ENCODE results near the gene TTLL11. TPM values are rescaled to one million over a fixed set of nuclear protein-coding genes. Genes with fewer than 3 reads are reported as not detected.

The TTLL11 gene
- total RNA-seq, 1 experiment from 2014 or later = 1.5 TPM

DNA sequence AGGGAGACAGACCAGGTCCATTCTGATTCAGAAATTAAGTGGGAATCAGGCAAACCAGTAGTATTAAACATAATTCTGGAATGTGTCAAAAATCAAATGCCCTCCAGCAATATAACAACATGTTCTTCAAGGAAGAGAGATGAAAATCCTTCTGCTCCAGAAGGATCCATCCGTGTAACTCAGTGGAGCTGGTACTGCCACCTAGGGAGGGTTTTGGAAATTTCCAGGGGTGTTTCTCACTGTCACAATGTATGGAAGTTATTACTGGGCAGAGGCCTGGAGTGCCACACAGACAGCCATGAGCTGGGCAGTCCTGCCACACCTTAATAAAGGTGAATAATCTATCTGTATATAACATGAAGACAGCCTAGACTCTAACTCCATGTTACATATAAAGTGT lies 87.5 kb downstream of the TTLL11 start:
- Histone ChIP-seq H2BK12ac (ENCODE audit: insufficient read length, low read depth, low read length) (no peak overlapping the region), H2BK5ac (ENCODE audit: insufficient read length, low read length) (no peak overlapping the region), H3K4me2 (ENCODE audit: insufficient read depth, insufficient read length, low read length) (no peak overlapping the region), H3K79me2 (ENCODE audit: insufficient read depth, low read length) (no peaks in the 10 kb centered on the region), H3K23ac (ENCODE audit: insufficient read length, low read depth, low read length) (no peak overlapping the region), H3K9me3 (ENCODE audit: control insufficient read depth, low read depth, low read length) (no peaks in the 10 kb centered on the region), H2AFZ (ENCODE audit: low read length) (no peak overlapping the region), H3K4me1 (ENCODE audit: insufficient read depth, low read length) (peaks cover 8% of the 10 kb centered on the region), H4K8ac (replicated peaks; ENCODE audit: insufficient read length, low read depth, low read length) (no peak overlapping the region), H3K14ac (ENCODE audit: insufficient read depth, low read length) (no peak overlapping the region), H3K4ac (ENCODE audit: low read depth, low read length) (no peak overlapping the region), H4K91ac (ENCODE audit: insufficient read length, low read depth, low read length) (no peak overlapping the region), H2BK120ac (ENCODE audit: low read depth, low read length, poor library complexity, severe bottlenecking) (no peak overlapping the region), H3T11ph (ENCODE audit: low read length) (no peak overlapping the region), H2BK20ac (ENCODE audit: low read depth, low read length, poor library complexity, severe bottlenecking) (no peak overlapping the region), H3K27me3 (ENCODE audit: insufficient read depth, low read length) (no peaks in the 10 kb centered on the region), H2BK15ac (ENCODE audit: low read depth, low read length) (no peak overlapping the region), H3K56ac (ENCODE audit: insufficient read length, low read depth, low read length) (no peak overlapping the region), H4K20me1 (ENCODE audit: control insufficient read depth, insufficient read depth, insufficient read length) (no peaks in the 10 kb centered on the region), H3K23me2 (ENCODE audit: insufficient read length, low read depth, low read length, poor library complexity, severe bottlenecking) (no peaks in the 10 kb centered on the region), H3K9ac (ENCODE audit: extremely low read depth, insufficient read length, low read length) (no peak overlapping the region), H3K79me1 (ENCODE audit: insufficient read depth, low read depth, low read length, poor library complexity, severe bottlenecking) (no peaks in the 10 kb centered on the region), H2AK5ac (ENCODE audit: insufficient read length, low read length) (no peak overlapping the region), H3K18ac (ENCODE audit: insufficient read length, low read depth, low read length) (no peak overlapping the region), H3K27ac (ENCODE audit: insufficient read length, low read depth, low read length) (no peak overlapping the region), H4K5ac (ENCODE audit: insufficient read length, low read depth, low read length) (no peak overlapping the region)
- WGBS (ENCODE audit: extremely low coverage, insufficient read length, low lambda C conversion rate) = no CpG with 5 or more reads among the region's 1 CpG
- Mint-ChIP-seq H3K27me3 (ENCODE audit: low read depth) (peaks cover 68% of the 10 kb centered on the region), H3K36me3 (ENCODE audit: insufficient read depth in 1 of 3, low read depth in 3 of 3) (no peaks in the 10 kb centered on the region), H3K4me3 (no peak overlapping the region), H3K9me3 (no peaks in the 10 kb centered on the region), H3K27ac (no peak overlapping the region), H3K4me1 (peaks cover 11 to 18% of the 10 kb centered on the region in 2 experiments)
- TF ChIP-seq, protein P1, sequence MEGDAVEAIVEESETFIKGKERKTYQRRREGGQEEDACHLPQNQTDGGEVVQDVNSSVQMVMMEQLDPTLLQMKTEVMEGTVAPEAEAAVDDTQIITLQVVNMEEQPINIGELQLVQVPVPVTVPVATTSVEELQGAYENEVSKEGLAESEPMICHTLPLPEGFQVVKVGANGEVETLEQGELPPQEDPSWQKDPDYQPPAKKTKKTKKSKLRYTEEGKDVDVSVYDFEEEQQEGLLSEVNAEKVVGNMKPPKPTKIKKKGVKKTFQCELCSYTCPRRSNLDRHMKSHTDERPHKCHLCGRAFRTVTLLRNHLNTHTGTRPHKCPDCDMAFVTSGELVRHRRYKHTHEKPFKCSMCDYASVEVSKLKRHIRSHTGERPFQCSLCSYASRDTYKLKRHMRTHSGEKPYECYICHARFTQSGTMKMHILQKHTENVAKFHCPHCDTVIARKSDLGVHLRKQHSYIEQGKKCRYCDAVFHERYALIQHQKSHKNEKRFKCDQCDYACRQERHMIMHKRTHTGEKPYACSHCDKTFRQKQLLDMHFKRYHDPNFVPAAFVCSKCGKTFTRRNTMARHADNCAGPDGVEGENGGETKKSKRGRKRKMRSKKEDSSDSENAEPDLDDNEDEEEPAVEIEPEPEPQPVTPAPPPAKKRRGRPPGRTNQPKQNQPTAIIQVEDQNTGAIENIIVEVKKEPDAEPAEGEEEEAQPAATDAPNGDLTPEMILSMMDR (conservative IDR thresholded peaks at IDR 0.05) = peak; percentile 59
- no peak for DNase-seq

Measured in H9 (cell line).